Uterus (tissue), 2 donors: ENCODE measurements around the gene MAMDC4.

Experiments
- CTCF ChIP-seq, 4 experiments: fragments of 200-600 bp in 2 of 4; fragments of 450-650 bp in 2 of 4; sonication (generic) in 2 of 4; IDR thresholded peaks; one replicate each; pipeline ENCODE4 v1.5.1; 2016 to 2019; ENCODE audit warnings: antibody characterized with exemption in 4 of 4, mild to moderate bottlenecking in 2 of 4, moderate library complexity in 1 of 4
- POLR2A ChIP-seq, 2 donors: fragments of 450-650 bp; IDR thresholded peaks; one replicate each; pipeline ENCODE4 v1.6.1; 2016; ENCODE audit warnings: antibody characterized with exemption in 2 of 2, mild to moderate bottlenecking in 1 of 2, moderate library complexity in 1 of 2

GRCh38 chr9:136855461-136856078 lies 3.4 kb downstream of the MAMDC4 start:
- no peak for TF ChIP-seq CTCF (IDR thresholded peaks at IDR 0.05)
- TF ChIP-seq POLR2A (IDR thresholded peaks at IDR 0.05) = no peak
